ENCODE measurements around the gene CCNI2.

CCNI2 gene

GRCh38 chr5:132766020-132766805 lies 19.0 kb downstream of the CCNI2 start:
- no peak for DNase-seq

DNA sequence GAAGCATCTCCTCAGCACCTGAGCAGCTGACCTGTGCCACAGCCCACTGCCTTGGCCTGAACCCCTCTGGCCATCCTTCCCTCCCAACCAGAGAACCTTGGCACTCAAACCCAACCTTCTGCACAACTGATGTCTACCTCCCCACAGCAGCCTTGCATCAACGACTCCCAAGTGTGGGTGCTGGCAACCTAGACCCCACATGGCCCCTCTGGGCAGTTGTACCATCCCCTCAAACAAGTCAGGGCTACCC lies 19.5 kb downstream of the CCNI2 start:
- no peak for DNase-seq

GRCh38 chr5:132767150-132767549 lies 19.9 kb downstream of the CCNI2 start:
- no peak for DNase-seq

DNA sequence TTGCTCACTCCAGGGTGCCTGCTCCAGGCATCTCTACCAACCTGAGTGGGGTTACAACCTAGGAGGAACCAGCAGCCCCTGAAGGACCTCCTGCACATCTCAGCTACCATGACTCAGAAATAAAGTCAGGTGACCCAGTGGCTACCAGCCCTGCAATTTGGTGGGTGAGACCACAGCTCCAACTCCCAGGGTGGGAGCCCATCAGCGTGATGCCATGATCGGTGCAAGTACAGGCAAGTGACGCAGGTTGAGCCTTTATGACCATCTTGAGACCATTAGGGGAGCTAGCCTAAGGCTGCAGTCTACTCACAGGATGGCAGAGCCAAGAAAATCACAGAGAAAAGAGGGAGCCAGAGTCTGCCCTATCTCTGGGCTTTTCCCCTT lies 21.3 kb downstream of the CCNI2 start:
- DNase-seq: no peak

GRCh38 chr5:132770476-132771159 lies 23.4 kb downstream of the CCNI2 start:
- no peak for DNase-seq

GRCh38 chr5:132771503-132771998 lies 24.3 kb downstream of the CCNI2 start:
- DNase-seq: no peak

GRCh38 chr5:132772291-132773070 lies 25.3 kb downstream of the CCNI2 start:
- no peak for DNase-seq

GRCh38 chr5:132773114-132773513 lies 25.9 kb downstream of the CCNI2 start:
- no peak for DNase-seq

DNA sequence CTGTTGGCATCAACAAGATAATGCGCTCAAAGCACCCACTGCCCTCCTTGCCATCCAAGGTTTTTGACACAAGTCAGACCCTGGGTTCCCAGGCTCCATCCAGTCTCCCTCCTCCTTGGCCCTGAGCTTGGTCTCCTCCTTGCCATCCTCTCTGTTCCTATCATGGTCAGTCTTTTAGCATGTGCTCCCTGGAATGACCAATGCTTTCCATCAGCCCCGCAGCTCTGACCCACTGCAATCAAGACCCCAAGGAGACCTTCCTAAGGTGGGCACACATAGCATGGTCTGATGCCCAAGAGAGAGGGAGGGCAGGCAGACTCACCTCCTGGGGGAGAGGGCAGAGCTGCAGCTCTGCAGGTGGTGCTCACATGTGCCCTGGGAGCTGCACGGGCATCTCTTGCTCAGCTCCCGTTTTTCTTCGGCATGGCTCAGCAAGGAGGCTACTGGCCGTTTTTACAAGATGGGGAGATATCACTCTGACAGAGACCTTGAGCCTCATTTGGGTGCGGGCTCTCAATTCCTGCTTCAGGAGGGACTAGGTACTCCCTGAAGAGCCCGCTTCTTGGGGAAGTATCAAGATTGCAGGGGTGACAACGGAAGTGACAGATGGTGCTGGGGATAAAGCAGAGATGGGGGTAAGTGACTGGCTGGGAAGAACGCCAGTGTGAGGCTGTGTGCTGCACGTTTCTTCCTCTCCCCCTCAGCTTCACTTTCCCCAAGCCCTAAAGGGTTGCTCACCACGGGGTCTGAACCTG lies 26.6 kb downstream of the CCNI2 start:
- DNase-seq: no peak

DNA sequence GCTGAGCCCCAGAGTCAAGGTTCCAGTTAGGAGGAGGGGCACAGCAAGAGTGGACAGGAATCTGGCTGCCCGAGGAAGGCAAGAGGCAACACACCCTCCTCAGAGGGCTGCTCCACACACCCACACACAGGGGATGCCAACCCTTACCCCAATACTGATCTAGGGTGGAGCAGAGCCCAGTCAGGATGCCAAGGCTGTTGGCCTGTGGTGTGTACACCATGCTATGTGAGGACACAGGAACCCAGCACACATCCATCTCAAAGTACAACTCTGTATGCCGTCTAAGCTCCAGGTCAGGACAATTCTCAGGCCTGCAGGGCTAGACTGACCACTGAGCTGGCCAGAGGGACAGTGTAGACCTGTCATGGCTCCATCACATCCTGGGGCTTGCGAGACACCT lies 27.2 kb downstream of the CCNI2 start:
- DNase-seq: no peak

- DNase-seq: no peak
These were observed 27.7 kb downstream of the CCNI2 start for GRCh38 chr5:132774896-132775295.

DNA sequence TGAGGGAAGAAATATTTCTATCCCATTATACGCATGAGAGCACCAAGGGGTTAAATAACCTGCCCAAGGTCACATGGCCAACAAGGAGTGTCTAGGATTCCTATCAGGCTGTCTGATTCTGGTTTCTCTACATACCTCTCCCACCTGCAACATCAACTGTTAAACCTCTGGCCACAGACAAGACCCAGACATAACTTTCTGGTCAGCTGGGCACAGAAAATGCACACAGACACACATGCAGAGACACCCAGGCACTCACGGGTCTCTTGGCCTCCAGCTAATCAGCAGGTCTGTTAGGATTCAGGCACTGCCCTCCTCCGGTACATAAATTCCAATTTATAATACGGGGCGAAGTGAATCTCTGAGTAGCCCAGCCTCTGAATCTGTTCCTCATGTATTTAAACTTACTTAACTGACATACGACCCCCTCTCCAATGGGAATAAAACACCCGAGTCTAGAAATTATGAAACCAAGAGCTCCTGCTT lies 28.3 kb downstream of the CCNI2 start:
- no peak for DNase-seq

GRCh38 chr5:132776131-132776937 lies 29.1 kb downstream of the CCNI2 start:
- DNase-seq: no peak

DNA sequence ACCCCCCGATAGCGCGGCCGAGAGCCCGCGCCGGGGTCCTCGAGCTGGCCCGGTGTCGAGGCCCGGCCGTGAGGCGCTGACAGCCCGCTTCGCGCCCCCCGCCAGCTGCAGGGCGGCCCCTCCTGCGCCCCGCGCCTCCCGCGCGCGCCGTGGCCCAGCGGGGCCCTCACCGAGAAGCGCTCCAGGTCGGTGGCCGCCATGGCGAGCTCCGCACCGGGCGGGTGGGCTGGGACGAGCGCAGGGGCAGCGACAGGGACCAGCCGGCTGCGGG lies 29.6 kb downstream of the CCNI2 start:
- DNase-seq: no peak

DNA sequence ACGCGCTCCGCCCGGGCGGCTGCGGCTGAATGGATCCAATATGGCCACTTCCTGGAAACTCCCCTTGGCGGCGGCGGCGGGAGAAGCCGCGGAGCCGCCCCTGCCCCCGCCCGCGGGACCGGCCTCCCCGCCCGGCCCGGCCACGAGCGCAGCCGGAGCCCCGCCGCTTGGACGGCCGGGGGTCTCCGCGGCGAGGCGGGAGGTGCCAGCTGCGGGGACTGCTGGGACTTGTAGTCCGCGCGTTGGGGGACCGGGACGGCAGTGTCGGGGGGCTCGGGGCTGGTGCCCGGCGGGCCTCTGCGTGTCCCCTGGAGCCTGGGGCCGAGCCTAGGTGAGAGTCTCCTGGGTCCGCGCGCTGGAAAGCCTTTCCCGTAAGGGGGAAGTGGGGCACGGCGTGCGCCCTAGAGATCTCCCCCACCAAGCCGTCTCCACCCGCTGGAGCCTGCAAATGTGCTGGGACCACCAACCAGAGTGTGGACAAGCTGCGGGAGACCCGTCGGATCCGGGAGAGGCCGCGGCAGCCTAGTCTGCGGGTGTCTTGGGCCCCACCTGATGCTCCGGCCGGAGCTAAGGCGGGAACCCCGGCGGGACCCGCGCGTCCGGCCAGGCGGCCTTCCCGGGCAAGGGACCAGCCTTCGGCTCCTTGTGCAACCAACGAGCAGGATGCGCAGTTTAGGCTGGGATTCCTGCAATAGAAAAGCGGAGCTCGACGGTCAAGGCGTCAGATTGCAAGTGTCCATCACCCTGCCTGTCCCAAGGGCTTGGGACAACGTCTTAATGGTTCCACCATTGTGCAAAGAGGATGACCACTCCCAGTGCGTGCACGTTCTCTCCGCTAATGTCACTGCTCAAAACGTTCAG lies 30.2 kb downstream of the CCNI2 start, which contains the start of gene SEPTIN8:
SEPTIN8 (minus strand) TSS at position 31 of the 861 bp plus-strand sequence. CDS start 102 bp downstream, outside the sequence.
- peak; percentile 44 for DNase-seq

DNA sequence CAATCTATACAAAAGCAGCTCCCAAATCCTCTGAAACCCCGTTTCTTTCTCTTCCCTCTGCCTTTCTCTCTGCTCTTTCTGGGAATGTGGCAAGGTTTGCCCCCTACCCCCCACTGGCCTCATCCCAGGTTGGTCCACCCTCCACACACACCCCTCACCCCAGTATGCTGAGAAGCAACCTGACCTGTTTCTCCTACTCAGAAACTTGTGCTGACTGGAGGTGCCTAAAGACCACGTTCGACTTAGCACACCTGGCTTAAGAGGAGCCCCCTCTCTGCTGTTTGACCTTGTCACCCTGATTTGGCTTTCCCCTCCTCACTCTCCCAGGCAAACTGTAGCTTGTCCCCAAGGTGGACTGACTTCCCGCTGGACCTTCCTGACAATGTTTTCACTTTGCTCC lies 30.9 kb downstream of the CCNI2 start:
- DNase-seq: no peak

DNA sequence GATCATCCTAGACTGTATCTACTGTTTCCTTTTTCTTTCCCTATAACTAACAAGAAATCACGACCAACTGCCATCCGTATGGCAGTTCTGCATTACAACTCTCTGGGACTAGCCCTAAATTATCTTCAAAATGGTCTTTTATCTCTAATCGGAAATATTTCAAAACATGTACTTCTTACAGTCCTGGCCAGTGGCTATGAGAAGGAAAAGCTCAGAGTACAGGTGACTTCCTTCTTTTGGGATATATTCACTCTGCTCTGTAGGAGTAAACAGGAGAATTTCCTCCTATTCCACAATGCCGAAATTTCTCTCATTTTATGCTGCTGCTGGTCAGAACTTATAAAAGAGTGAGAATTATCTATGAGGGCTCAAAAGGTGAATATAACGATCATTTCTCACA lies 31.6 kb downstream of the CCNI2 start:
- DNase-seq: no peak

DNA sequence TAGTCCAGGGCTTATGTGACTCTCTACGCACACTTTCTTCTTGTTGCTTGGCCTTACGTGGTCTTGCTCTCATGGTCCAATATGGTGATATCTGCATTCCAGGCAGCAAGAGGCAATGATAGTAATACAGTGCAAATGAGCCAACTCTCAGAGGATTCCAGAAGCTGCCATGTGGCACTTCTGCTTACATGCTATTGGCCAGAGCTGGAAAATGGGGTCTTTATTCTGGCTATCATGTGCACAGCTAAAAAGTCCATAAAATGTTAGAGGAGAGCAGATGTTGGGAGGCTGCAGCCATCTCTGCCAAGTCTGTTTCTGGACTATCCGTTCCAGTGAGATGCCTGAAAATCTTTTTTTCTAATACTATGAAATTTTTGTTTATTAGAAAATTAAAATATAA lies 32.7 kb downstream of the CCNI2 start:
- DNase-seq: no peak

- no peak for DNase-seq
These were observed 33.4 kb downstream of the CCNI2 start for GRCh38 chr5:132780577-132780976.

GRCh38 chr5:132781029-132781428 lies 33.8 kb downstream of the CCNI2 start:
- no peak for DNase-seq

- peak; percentile 70 for DNase-seq
These were observed 34.9 kb downstream of the CCNI2 start for GRCh38 chr5:132782101-132782500.

Data from inflammatory macrophage treated with lipopolysaccharide for 4 hours (primary cell).